GM23248 (cell line): ENCODE results near the gene PLEKHB2.

ENCODE experiments used
- EZH2 ChIP-seq: fragments of 200-600 bp; sonication (generic); IDR thresholded peaks from 2 replicates; pipeline ENCODE4 v1.6.1; 2018; ENCODE audit warnings: antibody characterized with exemption, mild to moderate bottlenecking; ENCODE audit not compliant: insufficient read depth, poor library complexity, severe bottlenecking
- EZH2phosphoT487 ChIP-seq: fragments of 200-600 bp; sonication (generic); IDR thresholded peaks from 2 replicates; pipeline ENCODE4 v1.6.1; 2018; ENCODE audit warnings: antibody characterized with exemption, moderate library complexity, mild to moderate bottlenecking, low read depth; ENCODE audit not compliant: insufficient read depth

- no peak for TF ChIP-seq EZH2
- no peak for TF ChIP-seq EZH2phosphoT487
These were observed 41.1 kb downstream of the PLEKHB2 start for GRCh38 chr2:131146231-131146630.
